Measurements from ENCODE around the gene EPYC.
A peak's percentile ranks its signal among the peaks of the same experiment; 100 is the strongest.

The EPYC gene

GRCh38 chr12:91004872-91005271 lies at the start of gene EPYC:
Gene EPYC, minus strand, starts transcription at chr12:91004972. Its CDS starts 2,407 bp downstream, at chr12:91002565.
- FAIRE-seq = no peak
- DNase-seq (ENCODE audit: insufficient read length, low spot score) = no peak

- FAIRE-seq = no peak
- DNase-seq (ENCODE audit: insufficient read length, low spot score) = no peak
Measured at GRCh38 chr12:91053951-91054715, 49.4 kb upstream of the EPYC start.

- FAIRE-seq = no peak
- DNase-seq (ENCODE audit: insufficient read length, low spot score) = no peak
Measured at GRCh38 chr12:91052026-91052425, 47.3 kb upstream of the EPYC start.

GRCh38 chr12:91044586-91044985 lies 39.8 kb upstream of the EPYC start:
- no peak for DNase-seq (ENCODE audit: insufficient read length, low spot score)
- FAIRE-seq = no peak

GRCh38 chr12:91043408-91043807 lies 38.6 kb upstream of the EPYC start:
- FAIRE-seq (no peak), DNase-seq (ENCODE audit: insufficient read length, low spot score) (no peak)

GRCh38 chr12:91040096-91040755 lies 35.5 kb upstream of the EPYC start:
- FAIRE-seq = no peak
- no peak for DNase-seq (ENCODE audit: insufficient read length, low spot score)

GRCh38 chr12:91037276-91037675 lies 32.5 kb upstream of the EPYC start:
- FAIRE-seq = no peak
- DNase-seq (ENCODE audit: insufficient read length, low spot score) = no peak

GRCh38 chr12:91033251-91033650 lies 28.5 kb upstream of the EPYC start:
- FAIRE-seq (no peak), DNase-seq (ENCODE audit: insufficient read length, low spot score) (no peak)

- FAIRE-seq = no peak
- DNase-seq (ENCODE audit: insufficient read length, low spot score) = peak; percentile 21
Measured at GRCh38 chr12:91023326-91024004, 18.7 kb upstream of the EPYC start.

- DNase-seq (ENCODE audit: insufficient read length, low spot score) (no peak), FAIRE-seq (no peak)
Measured at GRCh38 chr12:91021076-91021475, 16.3 kb upstream of the EPYC start.

GRCh38 chr12:91019455-91019854 lies 14.7 kb upstream of the EPYC start:
- FAIRE-seq (no peak), DNase-seq (ENCODE audit: insufficient read length, low spot score) (no peak)

GRCh38 chr12:91017511-91018263 lies 12.9 kb upstream of the EPYC start:
- FAIRE-seq (no peak), DNase-seq (ENCODE audit: insufficient read length, low spot score) (no peak)

- DNase-seq (ENCODE audit: insufficient read length, low spot score) (no peak), FAIRE-seq (no peak)
Measured at GRCh38 chr12:91017043-91017442, 12.3 kb upstream of the EPYC start.

GRCh38 chr12:91009319-91009950 lies 4.7 kb upstream of the EPYC start:
- DNase-seq (ENCODE audit: insufficient read length, low spot score) (no peak), FAIRE-seq (no peak)

- FAIRE-seq = no peak
- DNase-seq (ENCODE audit: insufficient read length, low spot score) = no peak
Measured at GRCh38 chr12:91007531-91008290, 2.9 kb upstream of the EPYC start.

- FAIRE-seq = no peak
- no peak for DNase-seq (ENCODE audit: insufficient read length, low spot score)
Measured at GRCh38 chr12:91003737-91004136, 1.0 kb downstream of the EPYC start.

- no peak for FAIRE-seq
- no peak for DNase-seq (ENCODE audit: insufficient read length, low spot score)
Measured at GRCh38 chr12:91001306-91001705, 3.5 kb downstream of the EPYC start.

GRCh38 chr12:90999966-91000365 lies 4.8 kb downstream of the EPYC start:
- FAIRE-seq = no peak
- DNase-seq (ENCODE audit: insufficient read length, low spot score) = no peak

GRCh38 chr12:90999527-90999926 lies 5.2 kb downstream of the EPYC start:
- DNase-seq (ENCODE audit: insufficient read length, low spot score) = no peak
- no peak for FAIRE-seq

GRCh38 chr12:90995010-90995409 lies 9.8 kb downstream of the EPYC start:
- FAIRE-seq (peak; percentile 40), DNase-seq (ENCODE audit: insufficient read length, low spot score) (no peak)

All from HTR-8/SVneo (cell line).